Hepatocyte (in vitro differentiated cells): ENCODE data around the gene PAPOLG.

Experiments used
- EZH2 ChIP-seq: fragments of 200-600 bp; sonication (generic); IDR thresholded peaks from 2 replicates; pipeline ENCODE4 v1.6.1; 2016; ENCODE audit warnings: antibody characterized with exemption, mild to moderate bottlenecking, borderline replicate concordance
- TF ChIP-seq, protein P1 (sequence below): fragments of 200-600 bp; sonication (generic); IDR thresholded peaks from 2 replicates; pipeline ENCODE4 v1.5.1; 2016; ENCODE audit warnings: antibody characterized with exemption, mild to moderate bottlenecking; ENCODE audit not compliant: poor library complexity

DNA sequence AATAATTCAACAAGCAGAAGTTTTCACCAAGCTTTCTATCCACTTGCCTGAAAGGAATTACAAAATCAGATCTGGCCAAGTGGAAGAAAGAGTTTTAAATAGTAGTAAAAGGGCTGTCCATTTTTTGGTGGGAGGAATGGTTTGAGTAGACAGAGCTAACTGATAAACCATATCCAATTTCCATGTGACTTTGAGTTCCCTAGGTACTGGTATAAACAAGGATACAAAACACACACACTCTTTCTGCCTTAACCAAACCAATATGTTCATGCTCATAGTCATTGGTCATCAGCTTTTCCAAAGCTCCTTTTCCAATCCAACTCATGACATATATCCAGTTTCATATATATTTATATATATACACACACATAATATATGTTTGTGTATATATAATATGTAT, 75.9 kb downstream of the PAPOLG start:
- TF ChIP-seq, protein P1, sequence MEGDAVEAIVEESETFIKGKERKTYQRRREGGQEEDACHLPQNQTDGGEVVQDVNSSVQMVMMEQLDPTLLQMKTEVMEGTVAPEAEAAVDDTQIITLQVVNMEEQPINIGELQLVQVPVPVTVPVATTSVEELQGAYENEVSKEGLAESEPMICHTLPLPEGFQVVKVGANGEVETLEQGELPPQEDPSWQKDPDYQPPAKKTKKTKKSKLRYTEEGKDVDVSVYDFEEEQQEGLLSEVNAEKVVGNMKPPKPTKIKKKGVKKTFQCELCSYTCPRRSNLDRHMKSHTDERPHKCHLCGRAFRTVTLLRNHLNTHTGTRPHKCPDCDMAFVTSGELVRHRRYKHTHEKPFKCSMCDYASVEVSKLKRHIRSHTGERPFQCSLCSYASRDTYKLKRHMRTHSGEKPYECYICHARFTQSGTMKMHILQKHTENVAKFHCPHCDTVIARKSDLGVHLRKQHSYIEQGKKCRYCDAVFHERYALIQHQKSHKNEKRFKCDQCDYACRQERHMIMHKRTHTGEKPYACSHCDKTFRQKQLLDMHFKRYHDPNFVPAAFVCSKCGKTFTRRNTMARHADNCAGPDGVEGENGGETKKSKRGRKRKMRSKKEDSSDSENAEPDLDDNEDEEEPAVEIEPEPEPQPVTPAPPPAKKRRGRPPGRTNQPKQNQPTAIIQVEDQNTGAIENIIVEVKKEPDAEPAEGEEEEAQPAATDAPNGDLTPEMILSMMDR: no peak
- no peak for TF ChIP-seq EZH2
